HUDEP-2 (cell line): ENCODE data around the gene ATG4C.
"Not testable (repeated sequence)": the region's sequence is repeated elsewhere in the genome, so short reads cannot be mapped to it uniquely, and the experiment has no call there.

Experiments
- DNase-seq, 76 experiments: peaks; one replicate each; lab custom pipeline; 2025; ENCODE audit not compliant: unreplicated experiment in 76 of 76; lab: John Stamatoyannopoulos, UW

ATG4C gene

GRCh38 chr1:62783736-62784508 is at the start of gene ATG4C:
ATG4C (plus strand) TSS chr1:62784132; CDS start chr1:62803787, 19,655 bp downstream.
- DNase-seq, result peak; percentile 34 to 95 (median 83)

- DNase-seq, result no peak
Observed at GRCh38 chr1:62735491-62736171, 48.3 kb upstream of the ATG4C start.

- DNase-seq, result not testable (repeated sequence)
Observed at GRCh38 chr1:62740701-62741100, 43.2 kb upstream of the ATG4C start.

- DNase-seq, result no peak
Observed at GRCh38 chr1:62744611-62745577, 39.0 kb upstream of the ATG4C start.

GRCh38 chr1:62746086-62746808 is 37.7 kb upstream of the ATG4C start:
- peak in 17 of 76 experiments; percentile 4 to 54 (median 22) for DNase-seq

- DNase-seq, result no peak
Observed at GRCh38 chr1:62746809-62747138, 37.2 kb upstream of the ATG4C start.

- no peak for DNase-seq
Observed at GRCh38 chr1:62753031-62753965, 30.6 kb upstream of the ATG4C start.

GRCh38 chr1:62754938-62755337 is 29.0 kb upstream of the ATG4C start:
- not testable (repeated sequence) for DNase-seq

- DNase-seq, result not testable (repeated sequence)
Observed at GRCh38 chr1:62756255-62756884, 27.6 kb upstream of the ATG4C start.

GRCh38 chr1:62759232-62759875 is 24.6 kb upstream of the ATG4C start:
- DNase-seq, result not testable (repeated sequence)

- not testable (repeated sequence) for DNase-seq
Observed at GRCh38 chr1:62760021-62760782, 23.7 kb upstream of the ATG4C start.

- DNase-seq, result not testable (repeated sequence)
Observed at GRCh38 chr1:62761223-62761870, 22.6 kb upstream of the ATG4C start.

GRCh38 chr1:62762027-62762426 is 21.9 kb upstream of the ATG4C start:
- not testable (repeated sequence) for DNase-seq

GRCh38 chr1:62765981-62766380 is 18.0 kb upstream of the ATG4C start:
- no peak for DNase-seq

- DNase-seq, result not testable (repeated sequence)
Observed at GRCh38 chr1:62768551-62768950, 15.4 kb upstream of the ATG4C start.

GRCh38 chr1:62772607-62773295 is 11.2 kb upstream of the ATG4C start:
- no peak for DNase-seq
